CD14-positive monocyte (primary cell): ENCODE data around the gene PFKFB4. TPM values are rescaled to one million over a fixed set of nuclear protein-coding genes. Genes with fewer than 3 reads are reported as not detected.

Experiments
- DNase-seq, 3 donors: peaks; one replicate each; pipeline ENCODE4 v3.0.0-alpha.2; 2011 to 2022
- H2AFZ ChIP-seq: 2 replicates; pipeline ENCODE4 v1.6.0; 2012; ENCODE audit warnings: mild to moderate bottlenecking, low read depth, low read length, inconsistent platforms; ENCODE audit not compliant: insufficient read depth, poor library complexity, severe bottlenecking
- H3K27ac ChIP-seq, 2 donors: 1 replicate in 1 of 2; 2 replicates in 1 of 2; pipeline ENCODE4 v1.5.1; 2012 to 2013; ENCODE audit warnings: low read length in 2 of 2, control low read depth in 1 of 2, inconsistent platforms in 1 of 2, low read depth in 1 of 2, mild to moderate bottlenecking in 1 of 2
- H3K27me3 ChIP-seq, 2 donors: one replicate each; pipeline versions ENCODE4 v1.6.0 to v1.6.1; 2011 to 2013; ENCODE audit warnings: low read length in 2 of 2; ENCODE audit not compliant: control insufficient read depth in 2 of 2, insufficient read depth in 2 of 2
- H3K36me3 ChIP-seq, 2 donors: replicated peaks in 1 of 2; 1 replicate in 1 of 2; 2 replicates in 1 of 2; pipeline versions ENCODE4 v1.5.1 to v1.6.1; 2012 to 2013; ENCODE audit warnings: low read length in 2 of 2, control low read depth in 1 of 2, inconsistent platforms in 1 of 2, mild to moderate bottlenecking in 1 of 2; ENCODE audit not compliant: insufficient read depth in 2 of 2, control insufficient read depth in 1 of 2
- H3K4me1 ChIP-seq, 2 donors: 1 replicate in 1 of 2; 2 replicates in 1 of 2; pipeline versions ENCODE4 v1.5.1 to v1.6.1; 2012 to 2013; ENCODE audit warnings: low read length in 2 of 2, control low read depth in 1 of 2, inconsistent platforms in 1 of 2, mild to moderate bottlenecking in 1 of 2, moderate library complexity in 1 of 2; ENCODE audit not compliant: insufficient read depth in 2 of 2, control insufficient read depth in 1 of 2
- H3K4me2 ChIP-seq: replicated peaks from 2 replicates; pipeline ENCODE3; 2012; ENCODE audit warnings: low read length, moderate library complexity, mild to moderate bottlenecking; ENCODE audit not compliant: poor library complexity, severe bottlenecking; ENCODE audit errors: extremely low read depth
- H3K4me3 ChIP-seq, 3 experiments: fragments of 200-600 bp in 1 of 3; sonication (generic) in 1 of 3; replicated peaks in 1 of 3; 1 replicate in 2 of 3; 2 replicates in 1 of 3; pipeline ENCODE4 v1.5.1; 2011 to 2013; ENCODE audit warnings: low read length in 3 of 3, mild to moderate bottlenecking in 3 of 3, control low read depth in 2 of 3, low read depth in 2 of 3, inconsistent platforms in 1 of 3, moderate library complexity in 1 of 3
- H3K79me2 ChIP-seq: 2 replicates; pipeline ENCODE4 v1.6.0; 2012; ENCODE audit warnings: mild to moderate bottlenecking, control low read depth, inconsistent platforms, low read length, moderate library complexity; ENCODE audit not compliant: insufficient read depth
- H3K9ac ChIP-seq: 2 replicates; pipeline ENCODE4 v1.6.0; 2017; ENCODE audit warnings: low read length, mild to moderate bottlenecking; ENCODE audit not compliant: insufficient read depth, poor library complexity, severe bottlenecking
- H3K9me3 ChIP-seq, 2 donors: replicated peaks in 1 of 2; 1 replicate in 1 of 2; 2 replicates in 1 of 2; pipeline versions ENCODE4 v1.5.1 to v1.6.1; 2012 to 2013; ENCODE audit warnings: low read length in 2 of 2, control low read depth in 1 of 2; ENCODE audit not compliant: control insufficient read depth in 1 of 2, insufficient read depth in 1 of 2
- H4K20me1 ChIP-seq: 2 replicates; pipeline ENCODE4 v1.6.0; 2012; ENCODE audit warnings: mild to moderate bottlenecking, low read length, control low read depth, moderate library complexity; ENCODE audit not compliant: insufficient read depth
- H3K27ac Mint-ChIP-seq, 7 donors: one replicate each; pipeline ENCODE4 v1.8.0; 2020; ENCODE audit warnings: mild to moderate bottlenecking in 7 of 7, mixed read lengths in 7 of 7, moderate library complexity in 6 of 7, inconsistent platforms in 2 of 7
- H3K27me3 Mint-ChIP-seq, 3 donors: one replicate each; pipeline ENCODE4 v1.8.0; 2021 to 2022; ENCODE audit warnings: low read depth in 3 of 3, mild to moderate bottlenecking in 3 of 3, mixed read lengths in 3 of 3, moderate library complexity in 3 of 3, inconsistent platforms in 1 of 3
- H3K36me3 Mint-ChIP-seq, 2 donors: one replicate each; pipeline ENCODE4 v1.8.0; 2020; ENCODE audit warnings: mixed read lengths in 2 of 2, inconsistent platforms in 1 of 2, mild to moderate bottlenecking in 1 of 2
- H3K4me1 Mint-ChIP-seq: one replicate; pipeline ENCODE4 v1.8.0; 2020; ENCODE audit warnings: mild to moderate bottlenecking, mixed read lengths
- H3K4me3 Mint-ChIP-seq, 2 donors: one replicate each; pipeline ENCODE4 v1.8.0; 2020; ENCODE audit warnings: mild to moderate bottlenecking in 2 of 2, mixed read lengths in 2 of 2, moderate library complexity in 1 of 2
- H3K9me3 Mint-ChIP-seq, 7 donors: one replicate each; pipeline ENCODE4 v1.8.0; 2020 to 2022; ENCODE audit warnings: mixed read lengths in 7 of 7, mild to moderate bottlenecking in 6 of 7, moderate library complexity in 6 of 7, inconsistent platforms in 2 of 7
- WGBS: methylation state at CpG from one replicate; pipeline ENCODE4 v1.1.5; 2013; ENCODE audit warnings: missing lambda C conversion rate; ENCODE audit not compliant: insufficient coverage; 5-methylcytosine and 5-hydroxymethylcytosine counted together
- intact Hi-C, 2 donors: fragments of 100-400 bp; cut with micrococcal nuclease; formaldehyde crosslinking; loops; one replicate each; pipeline versions ENCODE4 v1.15.0 to v1.15.1; 2023
- polyA plus RNA-seq, 3 donors: library from polyadenylated mRNA; depleted of rRNA in 1 of 3; unstranded in 2 of 3; stranded (reverse) in 1 of 3; fragments of 300-500 nt in 2 of 3; fragments of >200 nt in 1 of 3; fragmentation: Illumina TruSeq in 2 of 3; gene quantifications; 1 replicate in 2 of 3; 2 replicates in 1 of 3; pipeline ENCODE4 v1.2.3, GENCODE V29; 2012 to 2021
- TF ChIP-seq, protein P1 (sequence below): fragments of 200-600 bp; IDR thresholded peaks from one replicate; pipeline ENCODE4 v1.8.0; 2022; ENCODE audit warnings: antibody characterized with exemption, mild to moderate bottlenecking

PFKFB4 gene
- polyA plus RNA-seq, 3 donors = 32.2 to 44.9 (median 34.9) TPM

DNA sequence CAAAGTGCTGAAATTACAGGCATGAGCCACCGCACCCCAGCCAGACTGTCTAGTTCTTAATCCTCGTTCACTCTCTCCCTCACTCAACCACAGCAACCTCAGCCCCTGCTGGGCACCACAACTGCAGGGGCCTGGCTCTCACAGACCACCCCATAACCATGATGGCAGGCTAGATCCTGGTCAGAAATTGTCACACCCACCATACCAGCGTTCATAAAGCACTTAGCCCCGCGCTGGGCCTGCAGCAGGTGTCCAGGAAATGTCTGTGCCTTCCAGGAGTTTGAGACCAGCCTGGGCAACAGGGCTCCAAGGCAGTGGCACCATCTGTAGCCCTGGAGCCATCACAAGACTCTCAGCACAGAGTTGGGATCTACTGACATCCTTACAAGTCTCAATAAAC is 54.5 kb downstream of the PFKFB4 start:
- DNase-seq = no peak
- Histone ChIP-seq H3K4me3 (peak overlapping the region in 1 of 3 experiments; percentile 93), H3K27me3 (no peaks in the 10 kb centered on the region), H3K4me1 (peaks cover 27 to 35% of the 10 kb centered on the region in 2 donors), H3K9me3 (peaks cover 6 to 8% of the 10 kb centered on the region in 2 donors), H3K79me2 (peaks cover 21% of the 10 kb centered on the region), H2AFZ (no peak overlapping the region), H3K4me2 (peak overlapping the region; percentile 99), H3K36me3 (peaks cover 2 to 42% of the 10 kb centered on the region in 2 donors), H3K9ac (no peak overlapping the region), H4K20me1 (peaks cover 46% of the 10 kb centered on the region), H3K27ac (peak overlapping the region in 1 of 2 donors; percentile 89)
- intact Hi-C loops = no loop called here
- Mint-ChIP-seq H3K4me1 (peaks cover 52% of the 10 kb centered on the region), H3K36me3 (peaks cover 33 to 41% of the 10 kb centered on the region in 2 donors), H3K9me3 (peaks cover 7 to 12% (median 7%) of the 10 kb centered on the region in 7 donors), H3K27ac (peak overlapping the region in 4 of 7 donors; percentile 32 to 75 (median 56)), H3K27me3 (peaks cover 0 to 1% (median 0%) of the 10 kb centered on the region in 3 donors), H3K4me3 (no peak overlapping the region)
- TF ChIP-seq, protein P1, sequence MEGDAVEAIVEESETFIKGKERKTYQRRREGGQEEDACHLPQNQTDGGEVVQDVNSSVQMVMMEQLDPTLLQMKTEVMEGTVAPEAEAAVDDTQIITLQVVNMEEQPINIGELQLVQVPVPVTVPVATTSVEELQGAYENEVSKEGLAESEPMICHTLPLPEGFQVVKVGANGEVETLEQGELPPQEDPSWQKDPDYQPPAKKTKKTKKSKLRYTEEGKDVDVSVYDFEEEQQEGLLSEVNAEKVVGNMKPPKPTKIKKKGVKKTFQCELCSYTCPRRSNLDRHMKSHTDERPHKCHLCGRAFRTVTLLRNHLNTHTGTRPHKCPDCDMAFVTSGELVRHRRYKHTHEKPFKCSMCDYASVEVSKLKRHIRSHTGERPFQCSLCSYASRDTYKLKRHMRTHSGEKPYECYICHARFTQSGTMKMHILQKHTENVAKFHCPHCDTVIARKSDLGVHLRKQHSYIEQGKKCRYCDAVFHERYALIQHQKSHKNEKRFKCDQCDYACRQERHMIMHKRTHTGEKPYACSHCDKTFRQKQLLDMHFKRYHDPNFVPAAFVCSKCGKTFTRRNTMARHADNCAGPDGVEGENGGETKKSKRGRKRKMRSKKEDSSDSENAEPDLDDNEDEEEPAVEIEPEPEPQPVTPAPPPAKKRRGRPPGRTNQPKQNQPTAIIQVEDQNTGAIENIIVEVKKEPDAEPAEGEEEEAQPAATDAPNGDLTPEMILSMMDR = no peak
- whole genome bisulfite sequencing = 89% methylated on average over 5 of the region's 5 CpGs

DNA sequence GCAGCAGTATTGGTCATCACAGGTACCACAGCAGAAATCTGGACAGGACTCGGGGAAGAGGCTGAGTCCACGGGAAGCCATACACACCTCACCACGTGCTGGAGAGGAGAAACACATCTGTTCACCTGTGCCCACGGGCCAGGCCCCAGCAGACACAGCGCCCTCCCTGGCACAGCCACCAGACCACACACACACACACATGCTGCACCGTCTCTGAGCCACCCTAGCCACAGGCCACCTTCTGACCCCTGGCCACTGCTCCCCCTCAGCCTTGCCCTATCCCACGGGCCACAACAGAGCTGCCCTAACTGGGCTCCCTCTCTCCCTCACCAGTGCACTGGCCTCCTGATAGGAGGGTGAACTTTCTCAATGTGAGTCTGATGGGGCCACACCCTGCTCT is 55.4 kb downstream of the PFKFB4 start:
- H4K20me1 ChIP-seq = peaks cover 46% of the 10 kb centered on the region
- Mint-ChIP-seq H3K27me3 (peaks cover 0 to 1% (median 0%) of the 10 kb centered on the region in 3 donors), H3K4me1 (peaks cover 46% of the 10 kb centered on the region), H3K9me3 (peaks cover 7 to 12% (median 7%) of the 10 kb centered on the region in 7 donors), H3K36me3 (peaks cover 35 to 49% of the 10 kb centered on the region in 2 donors), H3K27ac (peak overlapping the region in 3 of 7 donors; percentile 27 to 79 (median 51)), H3K4me3 (peak overlapping the region in 1 of 2 donors; percentile 35)
- H3K27ac ChIP-seq = no peak overlapping the region
- H3K27me3 ChIP-seq = no peaks in the 10 kb centered on the region
- H3K79me2 ChIP-seq = peaks cover 21% of the 10 kb centered on the region
- no peak overlapping the region for H3K4me2 ChIP-seq
- WGBS = 94% methylated on average over 7 of the region's 7 CpGs
- H3K4me1 ChIP-seq = peaks cover 27 to 33% of the 10 kb centered on the region in 2 donors
- H3K36me3 ChIP-seq = peaks cover 5 to 46% of the 10 kb centered on the region in 2 donors
- intact Hi-C loops = no loop called here
- H3K9ac ChIP-seq = no peak overlapping the region
- no peak overlapping the region for H2AFZ ChIP-seq
- H3K9me3 ChIP-seq = peaks cover 6 to 8% of the 10 kb centered on the region in 2 donors
- no peak for DNase-seq
- TF ChIP-seq, protein P1 = no peak
- H3K4me3 ChIP-seq = no peak overlapping the region
